GM12878 (cell line): ENCODE measurements around the gene DYNC1LI1. TPM values are rescaled to one million over a fixed set of nuclear protein-coding genes. Genes with fewer than 3 reads are reported as not detected.

Source experiments
- ATAC-seq: fragments of 200-7000 bp; cut with Tn5 transposase; 3 replicates; pipeline ENCODE4 v1.9.1; 2020; ENCODE audit warnings: mild to moderate bottlenecking, moderate library complexity
- BruUV-seq: library from RNA; stranded (reverse); fragments of 400-500 nt; replicated peaks from 2 replicates; lab custom pipeline; 2021; lab: Mats Ljungman, UMichigan
- CTCF ChIA-PET: fragments of 300-600 bp; sonication (Branson Sonifier 250); formaldehyde crosslinking; extraction: SDS; loops from one replicate; lab custom pipeline; 2021; ENCODE audit warnings: inconsistent platforms; lab: Yijun Ruan, JAX
- POLR2A ChIA-PET: fragments of 350-600 bp; formaldehyde crosslinking; extraction: SDS; loops from one replicate; lab custom pipeline; 2021; ENCODE audit warnings: inconsistent platforms; lab: Charles Lee
- RAD21 ChIA-PET: fragments of 300-600 bp; sonication (Branson Sonifier 250); formaldehyde crosslinking; loops from one replicate; lab custom pipeline; 2023; ENCODE audit warnings: antibody characterized with exemption; ENCODE audit not compliant: unreplicated experiment; lab: Charles Lee
- SMC1A ChIA-PET: fragments of 300-600 bp; sonication (Branson Sonifier 250); formaldehyde crosslinking; loops from one replicate; lab custom pipeline; 2023; ENCODE audit not compliant: unreplicated experiment, uncharacterized antibody; lab: Charles Lee
- DNase-seq: peaks from one replicate; pipeline ENCODE4 v3.0.0-alpha.2; 2011; ENCODE audit warnings: low read depth, low spot score
- FAIRE-seq: peaks from 3 replicates; lab custom pipeline; 2011; peaks lifted over from hg19 to GRCh38; lab: Jason Lieb, UNC
- H2AFZ ChIP-seq: 2 replicates; pipeline ENCODE4 v1.6.0; 2011; ENCODE audit warnings: low read depth, low read length, control low read depth; ENCODE audit not compliant: control insufficient read depth
- H3K27ac ChIP-seq: 2 replicates; pipeline ENCODE4 v1.5.1; 2011; ENCODE audit warnings: control low read depth; ENCODE audit not compliant: control insufficient read depth, insufficient read depth
- H3K27me3 ChIP-seq, 2 experiments: replicated peaks in 1 of 2; 2 replicates each; pipeline versions ENCODE4 v1.6.0 to v1.6.1; 2011; ENCODE audit warnings: low read length in 1 of 2; ENCODE audit not compliant: control insufficient read depth in 2 of 2, insufficient read depth in 2 of 2
- H3K36me3 ChIP-seq, 2 experiments: 2 replicates each; pipeline ENCODE4 v1.5.1; 2011; ENCODE audit warnings: low read length in 1 of 2; ENCODE audit not compliant: control insufficient read depth in 2 of 2, insufficient read depth in 2 of 2
- H3K4me1 ChIP-seq: 2 replicates; pipeline ENCODE4 v1.6.1; 2011; ENCODE audit warnings: mild to moderate bottlenecking, low read length, moderate library complexity, mixed read lengths; ENCODE audit not compliant: control insufficient read depth, insufficient read depth
- H3K4me2 ChIP-seq: 2 replicates; pipeline ENCODE4 v1.6.0; 2011; ENCODE audit warnings: control low read depth; ENCODE audit not compliant: control insufficient read depth, insufficient read depth
- H3K4me3 ChIP-seq: fragments of 200-600 bp; sonication (generic); 2 replicates; pipeline ENCODE4 v1.5.1; 2016
- H3K79me2 ChIP-seq: 2 replicates; pipeline ENCODE4 v1.6.0; 2011; ENCODE audit warnings: low read length; ENCODE audit not compliant: control insufficient read depth, insufficient read depth
- H3K9ac ChIP-seq: 2 replicates; pipeline ENCODE4 v1.8.0; 2011; ENCODE audit warnings: low read length, control low read depth, mixed read lengths; ENCODE audit not compliant: control insufficient read depth, insufficient read depth
- H3K9me3 ChIP-seq: replicated peaks from 3 replicates; pipeline ENCODE4 v1.5.1; 2011; ENCODE audit warnings: mild to moderate bottlenecking, low read length; ENCODE audit not compliant: control insufficient read depth, insufficient read depth
- H4K20me1 ChIP-seq: 2 replicates; pipeline ENCODE4 v1.6.0; 2011; ENCODE audit not compliant: control insufficient read depth, insufficient read depth
- ATF2 ChIP-seq: IDR thresholded peaks from 2 replicates; pipeline ENCODE4 v1.6.1; 2012; ENCODE audit warnings: low read length, inconsistent platforms
- ATF7 ChIP-seq: fragments of 450-650 bp; IDR thresholded peaks from 2 replicates; pipeline ENCODE4 v1.6.1; 2016; ENCODE audit warnings: low read depth, mild to moderate bottlenecking
- ESRRA ChIP-seq: IDR thresholded peaks from 2 replicates; pipeline ENCODE4 v1.6.1; 2012; ENCODE audit warnings: mild to moderate bottlenecking, low read length, improper control_type of control experiment
- FOXK2 ChIP-seq: fragments of 450-650 bp; IDR thresholded peaks from 2 replicates; pipeline ENCODE4 v1.6.1; 2017; ENCODE audit warnings: mild to moderate bottlenecking, moderate library complexity
- GATAD2B ChIP-seq: fragments of 450-650 bp; conservative IDR thresholded peaks from 2 replicates; pipeline ENCODE4 v1.6.1; 2017; ENCODE audit warnings: low read depth, mild to moderate bottlenecking, moderate library complexity
- IRF4 ChIP-seq: IDR thresholded peaks from 2 replicates; pipeline ENCODE4 v1.6.1; 2011; ENCODE audit warnings: low read depth, low read length
- NBN ChIP-seq: fragments of 450-650 bp; IDR thresholded peaks from 2 replicates; pipeline ENCODE4 v1.6.1; 2016
- NRF1 ChIP-seq: conservative IDR thresholded peaks from 2 replicates; pipeline ENCODE4 v1.6.1; 2011; ENCODE audit warnings: mild to moderate bottlenecking, low read depth, low read length, improper control_type of control experiment
- PAX5 ChIP-seq: IDR thresholded peaks from 2 replicates; pipeline ENCODE4 v1.6.1; 2011; ENCODE audit warnings: low read depth, low read length, borderline replicate concordance
- REST ChIP-seq: IDR thresholded peaks from 2 replicates; pipeline ENCODE4 v1.6.1; 2012; ENCODE audit warnings: mild to moderate bottlenecking, low read depth, low read length
- SKIL ChIP-seq: fragments of 450-650 bp; IDR thresholded peaks from 2 replicates; pipeline ENCODE4 v1.6.1; 2017; ENCODE audit warnings: mild to moderate bottlenecking, low read depth, inconsistent platforms; ENCODE audit not compliant: poor library complexity, severe bottlenecking
- SUZ12 ChIP-seq: fragments of 200-600 bp; sonication (generic); IDR thresholded peaks from one replicate; pipeline ENCODE4 v1.6.1; 2018; ENCODE audit warnings: antibody characterized with exemption, mild to moderate bottlenecking; ENCODE audit not compliant: unreplicated experiment
- WGBS: methylation state at CpG from one replicate; pipeline ENCODE4 v1.1.6; 2016; ENCODE audit warnings: low lambda C conversion rate; ENCODE audit not compliant: insufficient replicate concordance, insufficient coverage; ENCODE audit errors: missing lambda C conversion rate; 5-methylcytosine and 5-hydroxymethylcytosine counted together
- in situ Hi-C: fragments of 300-500 bp; cut with MboI; formaldehyde crosslinking; loops from 9 replicates; pipeline ENCODE4 v1.14.3; 2018; ENCODE audit warnings: mixed read lengths
- intact Hi-C: fragments of 100-400 bp; cut with micrococcal nuclease; formaldehyde crosslinking; loops from one replicate; pipeline ENCODE4 v1.14.2; 2022; ENCODE audit not compliant: unreplicated experiment
- polyA plus RNA-seq, 11 experiments: library from polyadenylated mRNA; depleted of rRNA in 4 of 11; unstranded in 6 of 11; stranded (reverse) in 5 of 11; fragments of >200 nt; fragmentation: Nextera tagmentation in 4 of 11; fragmentation: Illumina TruSeq in 1 of 11; extraction: Ambion mirVana in 4 of 11; extraction: Trizol in 1 of 11; gene quantifications; 1 replicate in 1 of 11; 2 replicates in 10 of 11; pipeline versions ENCODE4 v1.2.1 to v1.2.3, GENCODE V29; 2011 to 2016; ENCODE audit warnings: inconsistent platforms in 2 of 11, missing spikeins in 2 of 11, low read depth in 1 of 11
- total RNA-seq, 4 experiments: library from RNA; depleted of rRNA in 3 of 4; stranded (reverse); fragments of >200 nt in 3 of 4; fragmentation: Illumina TruSeq in 1 of 4; extraction: Trizol in 1 of 4; gene quantifications; 2 replicates each; pipeline versions ENCODE4 v1.2.1 to v1.2.3, GENCODE V29; 2013 to 2021

The DYNC1LI1 gene
- total and polyA plus RNA-seq, 10 of the 15 experiments (the other 5 are each of a cell fraction or from before 2014, with no cell fraction given), result 11.5 to 51.7 (median 32.0) TPM

- Histone ChIP-seq H3K27ac (peak overlapping the region; percentile 82), H4K20me1 (no peaks in the 10 kb centered on the region), H3K9ac (peak overlapping the region; percentile 45; the same call in 1 of the 2 replicates), H3K4me3 (peak overlapping the region; percentile 43; the same call in 1 of the 2 replicates), H3K4me2 (peak overlapping the region; percentile 84), H3K27me3 (no peaks in the 10 kb centered on the region), H2AFZ (peak overlapping the region; percentile 84), H3K36me3 (no peaks in the 10 kb centered on the region), H3K79me2 (no peaks in the 10 kb centered on the region), H3K4me1 (peaks cover 9% of the 10 kb centered on the region; the same call in 1 of the 2 replicates), H3K9me3 (no peaks in the 10 kb centered on the region)
- WGBS, result 2% methylated on average over 9 of the region's 9 CpGs
- peak; percentile 89 for FAIRE-seq
- peak; percentile 66 for DNase-seq
- ATAC-seq, result peak; percentile 97
- no TSS peak for BruUV-seq
- ChIA-PET RAD21 (interaction anchor here (0.8 to 3.3 kb wide), 7 partner anchors 8 to 107 kb away, joined by 3 to 14 read pairs (median 5); partner anchors contain the start of gene CNOT10), SMC1A (interaction anchor here (0.6 to 2.6 kb wide), 8 partner anchors 9 to 1486 kb away, joined by 3 to 19 read pairs (median 4); no protein-coding TSS in a partner anchor), CTCF (interaction anchor here (0.7 to 1.6 kb wide), 6 partner anchors 8 to 268 kb away, joined by 3 to 5 read pairs (median 4); no protein-coding TSS in a partner anchor), POLR2A (interaction anchor here (0.5 to 2.0 kb wide), 5 partner anchors 9 to 863 kb away, joined by 4 to 6 read pairs (median 6); partner anchors contain the start of gene CNOT10)
- in situ Hi-C loops, result no loop called here
- intact Hi-C loops, result loop anchor here (5.0 kb wide), 1 partner anchor 66 kb away; no protein-coding TSS in a partner anchor
- TF ChIP-seq PAX5 (peak; percentile 45; the same call in 1 of the 2 replicates), GATAD2B (peak; percentile 83), ESRRA (peak; percentile 99), SKIL (peak; percentile 66), ATF7 (0 out of 2 replicates have a peak, but pooled peaks have one; percentile 39), SUZ12 (no peak), NRF1 (no peak), ATF2 (peak; percentile 67; the same call in 1 of the 2 replicates), FOXK2 (no peak), IRF4 (peak; percentile 50; the same call in 1 of the 2 replicates), REST (0 out of 2 replicates have a peak, but pooled peaks have one; percentile 6), NBN (peak; percentile 78)
Observed at GRCh38 chr3:32577581-32578556, 7.2 kb upstream of the DYNC1LI1 start.
